ENCODE results near the gene CALN1.
"Not testable (repeated sequence)": the region's sequence is repeated elsewhere in the genome, so short reads cannot be mapped to it uniquely, and the experiment has no call there.

Gene CALN1

GRCh38 chr7:71942115-71942514, 470.0 kb downstream of the CALN1 start:
- no peak for DNase-seq

GRCh38 chr7:71937840-71938371, 474.2 kb downstream of the CALN1 start:
- no peak for DNase-seq

GRCh38 chr7:71935674-71936073, 476.5 kb downstream of the CALN1 start:
- no peak for DNase-seq

- DNase-seq = no peak
These were observed 478.7 kb downstream of the CALN1 start for GRCh38 chr7:71933426-71933825.

GRCh38 chr7:71925663-71926062, 486.5 kb downstream of the CALN1 start:
- no peak for DNase-seq

- not testable (repeated sequence) for DNase-seq
These were observed 497.9 kb downstream of the CALN1 start for GRCh38 chr7:71914204-71914603.

- no peak for DNase-seq
These were observed 499.7 kb downstream of the CALN1 start for GRCh38 chr7:71912476-71912875.

- no peak for DNase-seq
These were observed 501.1 kb downstream of the CALN1 start for GRCh38 chr7:71911051-71911450.

GRCh38 chr7:71905821-71906220, 506.3 kb downstream of the CALN1 start:
- DNase-seq = no peak

GRCh38 chr7:71904484-71904883, 507.7 kb downstream of the CALN1 start:
- DNase-seq = no peak

GRCh38 chr7:71900556-71900955, 511.6 kb downstream of the CALN1 start:
- DNase-seq = no peak

- no peak for DNase-seq
These were observed 515.6 kb downstream of the CALN1 start for GRCh38 chr7:71896535-71896934.

GRCh38 chr7:71886046-71886445, 526.1 kb downstream of the CALN1 start:
- no peak for DNase-seq

- DNase-seq = no peak
These were observed 526.7 kb downstream of the CALN1 start for GRCh38 chr7:71885487-71885886.

GRCh38 chr7:71883415-71883814, 528.7 kb downstream of the CALN1 start:
- no peak for DNase-seq

- no peak for DNase-seq
These were observed 540.7 kb downstream of the CALN1 start for GRCh38 chr7:71871446-71871845.

- DNase-seq = no peak
These were observed 541.3 kb downstream of the CALN1 start for GRCh38 chr7:71870812-71871211.

- no peak for DNase-seq
These were observed 543.3 kb downstream of the CALN1 start for GRCh38 chr7:71868797-71869196.

GRCh38 chr7:71867626-71868025, 544.5 kb downstream of the CALN1 start:
- no peak for DNase-seq

- no peak for DNase-seq
These were observed 547.0 kb downstream of the CALN1 start for GRCh38 chr7:71865172-71865571.

- no peak for DNase-seq
These were observed 548.0 kb downstream of the CALN1 start for GRCh38 chr7:71864130-71864529.

GRCh38 chr7:71860572-71860971, 551.6 kb downstream of the CALN1 start:
- no peak for DNase-seq

GRCh38 chr7:71857338-71857737, 554.8 kb downstream of the CALN1 start:
- no peak for DNase-seq

- no peak for DNase-seq
These were observed 557.4 kb downstream of the CALN1 start for GRCh38 chr7:71854546-71855397.

All from NCI-H446 (cell line).